Measurements from ENCODE around the gene UBXN7. TPM values are rescaled to one million over a fixed set of nuclear protein-coding genes. Genes with fewer than 3 reads are reported as not detected.
"Not testable (repeated sequence)": the region's sequence is repeated elsewhere in the genome, so short reads cannot be mapped to it uniquely, and the experiment has no call there.

Gene UBXN7
- total and polyA plus RNA-seq, 12 donors = 2.0 to 41.7 (median 32.0) TPM

DNA sequence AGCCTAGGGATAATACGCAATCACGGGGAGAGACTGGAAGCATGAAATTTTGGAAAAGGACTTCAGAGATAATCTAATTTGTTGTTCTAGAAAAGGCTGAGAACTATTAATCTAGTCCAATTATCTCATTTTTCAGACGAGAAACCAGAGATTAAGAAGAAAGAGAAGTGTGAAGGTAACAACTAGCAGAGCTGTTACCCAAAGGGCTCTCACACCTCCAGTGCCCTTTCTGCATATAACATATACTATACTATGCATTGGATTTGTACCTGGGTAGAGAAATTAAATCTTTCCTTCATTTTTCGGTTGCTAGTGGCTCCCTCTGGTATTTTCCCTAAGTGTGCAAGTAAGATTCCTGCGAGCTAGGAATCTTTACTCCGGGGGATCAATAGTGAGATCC is 80.7 kb downstream of the UBXN7 start:
- 76% methylated on average over 6 of the region's 6 CpGs for WGBS, 2 donors
- Histone ChIP-seq H3K36me3 (peaks cover 0 to 72% (median 17%) of the 10 kb centered on the region in 9 donors), H3K27ac (no peak overlapping the region), H3K4me3 (no peak overlapping the region), H3K4me1 (no peaks in the 10 kb centered on the region), H3K27me3 (no peaks in the 10 kb centered on the region), H3K9me3 (no peaks in the 10 kb centered on the region)
- no peak for DNase-seq
- TF ChIP-seq, protein P1, sequence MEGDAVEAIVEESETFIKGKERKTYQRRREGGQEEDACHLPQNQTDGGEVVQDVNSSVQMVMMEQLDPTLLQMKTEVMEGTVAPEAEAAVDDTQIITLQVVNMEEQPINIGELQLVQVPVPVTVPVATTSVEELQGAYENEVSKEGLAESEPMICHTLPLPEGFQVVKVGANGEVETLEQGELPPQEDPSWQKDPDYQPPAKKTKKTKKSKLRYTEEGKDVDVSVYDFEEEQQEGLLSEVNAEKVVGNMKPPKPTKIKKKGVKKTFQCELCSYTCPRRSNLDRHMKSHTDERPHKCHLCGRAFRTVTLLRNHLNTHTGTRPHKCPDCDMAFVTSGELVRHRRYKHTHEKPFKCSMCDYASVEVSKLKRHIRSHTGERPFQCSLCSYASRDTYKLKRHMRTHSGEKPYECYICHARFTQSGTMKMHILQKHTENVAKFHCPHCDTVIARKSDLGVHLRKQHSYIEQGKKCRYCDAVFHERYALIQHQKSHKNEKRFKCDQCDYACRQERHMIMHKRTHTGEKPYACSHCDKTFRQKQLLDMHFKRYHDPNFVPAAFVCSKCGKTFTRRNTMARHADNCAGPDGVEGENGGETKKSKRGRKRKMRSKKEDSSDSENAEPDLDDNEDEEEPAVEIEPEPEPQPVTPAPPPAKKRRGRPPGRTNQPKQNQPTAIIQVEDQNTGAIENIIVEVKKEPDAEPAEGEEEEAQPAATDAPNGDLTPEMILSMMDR (IDR thresholded peaks at IDR 0.05) = no peak
- no peak for ATAC-seq
- intact Hi-C loops (cut with DNase I) = no loop called here

DNA sequence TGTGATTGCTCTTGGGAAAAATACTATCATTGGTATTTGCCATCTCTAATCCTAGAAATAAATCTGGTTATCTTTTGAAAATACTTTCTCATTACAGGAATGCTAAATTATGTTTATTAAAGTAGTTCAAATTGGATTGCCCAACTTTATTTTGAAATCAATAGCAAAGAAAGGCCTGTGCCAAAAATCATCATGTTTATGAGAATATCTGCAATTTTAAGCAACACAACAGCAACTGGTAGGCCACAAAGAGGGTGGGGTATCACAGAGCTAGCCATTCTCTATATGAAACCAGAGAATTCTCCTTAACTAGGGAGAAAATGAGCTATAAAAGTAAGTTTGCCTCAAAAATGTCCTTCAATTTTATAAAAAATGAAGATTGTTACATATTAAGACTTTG is 82.2 kb downstream of the UBXN7 start:
- H3K4me3 ChIP-seq = no peak overlapping the region
- TF ChIP-seq, protein P1 (IDR thresholded peaks at IDR 0.05) = no peak
- DNase-seq (no peak), ATAC-seq (no peak)
- intact Hi-C loops (cut with DNase I) = no loop called here
- H3K4me1 ChIP-seq = peaks cover 0 to 2% (median 0%) of the 10 kb centered on the region in 9 donors
- peaks cover 0 to 57% (median 4%) of the 10 kb centered on the region in 9 donors for H3K36me3 ChIP-seq
- no peaks in the 10 kb centered on the region for H3K9me3 ChIP-seq
- no peaks in the 10 kb centered on the region for H3K27me3 ChIP-seq
- no peak overlapping the region for H3K27ac ChIP-seq

DNA sequence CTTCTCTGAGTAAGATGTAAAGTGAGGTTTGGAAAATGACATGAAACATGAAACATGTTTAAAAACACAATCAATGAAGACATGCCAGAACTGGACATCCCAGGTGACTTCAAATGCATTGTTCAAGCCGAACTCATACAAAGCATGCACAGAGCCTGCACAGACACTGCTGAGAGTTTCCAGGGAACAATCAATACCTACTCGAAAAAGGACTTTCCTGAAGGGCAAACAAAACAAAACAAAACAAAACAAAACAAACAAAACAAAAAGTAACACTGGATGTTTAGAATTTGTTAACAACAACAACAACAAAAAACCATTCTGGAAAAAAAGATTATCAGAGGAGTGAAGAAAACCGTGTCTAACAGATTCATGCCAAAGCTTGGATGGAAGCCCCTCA is 83.5 kb downstream of the UBXN7 start:
- WGBS, 2 donors = 86 to 90% methylated on average over 3 of the region's 3 CpGs

DNA sequence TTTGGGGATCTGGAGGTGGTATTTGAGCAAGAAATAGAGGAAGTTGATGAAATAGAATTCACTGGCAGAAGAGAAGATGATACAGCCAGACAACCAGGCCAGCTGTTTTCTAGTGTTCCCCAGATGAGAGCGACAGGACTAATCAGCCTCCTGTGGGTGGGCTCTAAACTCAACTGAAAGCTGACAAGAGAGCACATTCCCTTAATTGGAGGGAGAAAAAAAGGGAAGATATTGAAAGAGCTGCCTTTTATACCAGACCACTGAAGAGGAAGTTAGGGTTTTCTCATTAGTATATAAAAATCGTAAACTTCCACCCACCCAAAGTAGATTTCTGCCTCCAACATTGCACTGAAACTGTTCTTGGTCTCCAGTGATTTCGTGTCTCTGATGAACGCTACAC is 87.6 kb downstream of the UBXN7 start:
- intact Hi-C loops (cut with DNase I) = no loop called here
- TF ChIP-seq, protein P1 (IDR thresholded peaks at IDR 0.05) = no peak
- Histone ChIP-seq H3K9me3 (no peaks in the 10 kb centered on the region), H3K4me3 (no peak overlapping the region), H3K27ac (no peak overlapping the region), H3K36me3 (peaks cover 0 to 25% (median 4%) of the 10 kb centered on the region in 9 donors), H3K27me3 (no peaks in the 10 kb centered on the region), H3K4me1 (peaks cover 0 to 21% (median 0%) of the 10 kb centered on the region in 9 donors)
- DNase-seq (no peak), ATAC-seq (no peak)
- WGBS, 2 donors = 53 to 69% methylated on average over 4 of the region's 4 CpGs

More for the DNA sequence above, 83.5 kb downstream of the UBXN7 start:
- TF ChIP-seq, protein P1 (IDR thresholded peaks at IDR 0.05) = no peak
- ATAC-seq (no peak), DNase-seq (no peak)
- H3K27ac ChIP-seq = no peak overlapping the region
- intact Hi-C loops (cut with DNase I) = no loop called here
- peaks cover 0 to 11% (median 0%) of the 10 kb centered on the region in 9 donors for H3K4me1 ChIP-seq
- H3K9me3 ChIP-seq = no peaks in the 10 kb centered on the region
- no peaks in the 10 kb centered on the region for H3K27me3 ChIP-seq
- peaks cover 0 to 43% (median 4%) of the 10 kb centered on the region in 9 donors for H3K36me3 ChIP-seq
- H3K4me3 ChIP-seq = no peak overlapping the region

DNA sequence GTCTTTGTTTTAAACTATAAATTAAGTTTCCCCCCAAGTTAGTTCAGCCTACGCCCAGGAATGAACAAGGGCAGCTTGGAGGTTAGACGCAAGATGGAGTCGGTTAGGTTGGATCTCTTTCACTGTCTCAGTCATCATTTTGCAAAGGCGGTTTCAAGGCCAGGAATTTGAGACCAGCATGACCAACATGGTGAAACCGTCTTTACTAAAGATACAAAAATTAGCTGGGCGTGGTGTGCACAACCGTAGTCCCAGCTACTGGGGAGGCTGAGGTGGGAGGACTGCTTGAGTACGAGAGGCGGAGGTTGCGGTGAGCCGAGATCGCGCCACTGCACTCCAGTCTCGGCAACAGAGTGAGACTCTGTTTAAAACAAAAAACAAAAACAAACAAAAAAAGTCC is 88.3 kb downstream of the UBXN7 start:
- WGBS, 2 donors = 94 to 95% methylated on average over 13 of the region's 14 CpGs
- intact Hi-C loops (cut with DNase I) = not testable (repeated sequence)

More for the DNA sequence above, 88.3 kb downstream of the UBXN7 start:
- H3K9me3 ChIP-seq, H3K4me3 ChIP-seq, DNase-seq, ATAC-seq, H3K27me3 ChIP-seq, H3K27ac ChIP-seq: not testable (repeated sequence)
- H3K4me1 ChIP-seq = peaks cover 0 to 21% (median 0%) of the 10 kb centered on the region in 9 donors
- peaks cover 0 to 18% (median 4%) of the 10 kb centered on the region in 9 donors for H3K36me3 ChIP-seq

Measured in heart right ventricle (tissue), 16 donors.